Motor neuron (in vitro differentiated cells): ENCODE results near the gene A1BG. TPM values are rescaled to one million over a fixed set of nuclear protein-coding genes. Genes with fewer than 3 reads are reported as not detected.

ENCODE experiments used
- ATAC-seq, 8 experiments: fragments of 200-7000 bp; cut with Tn5 transposase; replicated peaks in 6 of 8; 2 replicates each; pipeline ENCODE4 v1.8.0; 2021; ENCODE audit warnings: mild to moderate bottlenecking in 8 of 8, moderate library complexity in 8 of 8
- H3K27ac ChIP-seq, 2 donors: fragments of 250-450 bp; sonication (Bioruptor Pico); 2 replicates each; pipeline ENCODE4 v1.9.0; 2021; ENCODE audit warnings: antibody characterized with exemption in 2 of 2, mild to moderate bottlenecking in 2 of 2, moderate library complexity in 1 of 2
- H3K4me1 ChIP-seq, 2 donors: fragments of 250-450 bp; sonication (Bioruptor Pico); replicated peaks in 1 of 2; 2 replicates each; pipeline ENCODE4 v1.6.1; 2021; ENCODE audit warnings: antibody characterized with exemption in 2 of 2, mild to moderate bottlenecking in 2 of 2, moderate library complexity in 1 of 2
- H3K4me3 ChIP-seq, 5 donors: fragments of 250-450 bp; sonication (Bioruptor Pico); 2 replicates each; pipeline ENCODE4 v1.9.0; 2021; ENCODE audit warnings: antibody characterized with exemption in 5 of 5, mild to moderate bottlenecking in 5 of 5, moderate library complexity in 4 of 5
- WGBS, 10 experiments: fragments of 450-650 bp; shearing (Covaris generic); methylation state at CpG; one replicate each; pipeline ENCODE4 v1.0.0; 2022; 5-methylcytosine and 5-hydroxymethylcytosine counted together
- in situ Hi-C, 9 experiments: fragments of 400-800 bp; cut with MboI; loops; one replicate each; pipeline ENCODE4 v1.15.0; 2021; ENCODE audit warnings: low sequenced_read_pairs in 9 of 9, low pct_unique_long_range_greater_than_20kb in 2 of 9; ENCODE audit not compliant: unreplicated experiment in 9 of 9
- total RNA-seq, 8 experiments: library from RNA; unstranded; fragments of 300-600 nt; gene quantifications; 2 replicates each; pipeline versions ENCODE4 v1.2.3 to v1.2.4, GENCODE V29; 2022

The A1BG gene
- total RNA-seq, 8 experiments from 2014 or later: 4.4 to 84.0 (median 63.6) TPM; not detected in 1

GRCh38 chr19:58364146-58364545 lies 10.9 kb upstream of the A1BG start:
- no peak for ATAC-seq
- Histone ChIP-seq H3K27ac (no peak overlapping the region), H3K4me3 (no peak overlapping the region), H3K4me1 (peaks cover 5 to 8% of the 10 kb centered on the region in 2 donors)
- WGBS, 10 experiments: 48 to 100% (median 97%) methylated on average over 1 to 4 of the region's 5 CpGs; no CpG with 5 or more reads in 2 of the 10 experiments
- in situ Hi-C loops: no loop called here

DNA sequence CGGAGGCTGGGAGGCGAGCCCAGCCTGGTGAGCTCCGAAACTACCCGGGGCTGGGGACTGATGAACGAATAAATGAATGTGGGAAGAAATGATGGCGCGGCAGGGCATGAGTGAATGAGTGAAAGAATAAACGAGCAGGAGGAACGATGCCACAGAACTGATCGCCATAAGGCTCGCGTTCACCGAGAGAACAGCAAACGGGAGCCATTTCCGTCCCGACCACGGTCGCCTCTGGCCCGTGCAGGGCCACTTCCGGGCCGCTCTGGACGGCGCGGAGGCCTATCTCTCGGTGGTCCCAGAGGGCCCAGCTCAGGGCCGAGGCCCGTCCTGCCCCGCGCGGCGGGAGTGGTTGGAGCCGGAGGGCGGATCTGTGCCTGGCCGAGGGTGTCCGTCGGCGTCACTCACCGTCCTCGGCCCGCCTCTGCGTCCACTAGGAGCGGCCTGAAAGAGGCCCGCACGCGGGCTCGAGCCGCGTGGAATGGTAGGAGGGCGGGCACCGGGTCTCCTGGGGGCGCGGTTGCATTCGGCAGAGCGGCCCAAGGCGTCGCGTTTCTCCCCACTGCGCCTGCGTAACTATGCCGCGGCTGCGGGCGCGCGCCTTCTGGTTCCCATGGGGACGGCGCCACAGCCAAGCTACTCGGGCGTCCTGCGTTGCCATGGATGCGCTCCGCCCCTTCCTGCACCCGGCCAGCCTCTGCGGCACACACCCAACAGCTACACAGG lies 9.1 kb upstream of the A1BG start, which contains the start of gene ZNF497:
ZNF497 (minus strand) TSS at position 480 of the 723 bp plus-strand sequence. CDS start 5,116 bp downstream, outside the sequence.
- H3K27ac ChIP-seq: peak within 1 kb of the TSS; percentile 95
- peak; percentile 86 to 93 (median 92) for ATAC-seq
- peak within 1 kb of the TSS; percentile 48 to 81 (median 68) for H3K4me3 ChIP-seq
- WGBS, 10 experiments: 0% methylated on average over 1 to 11 of the region's 74 CpGs; no CpG with 5 or more reads in 6 of the 10 experiments
- peaks cover 8 to 10% of the 10 kb centered on the region in 2 donors for H3K4me1 ChIP-seq
- in situ Hi-C loops: no loop called here

- in situ Hi-C loops: no loop called here
- 0 to 6% (median 2%) methylated on average over 2 to 17 of the region's 28 CpGs; no CpG with 5 or more reads in 6 of the 10 experiments for WGBS, 10 experiments
- peaks cover 8 to 10% of the 10 kb centered on the region in 2 donors for H3K4me1 ChIP-seq
- H3K27ac ChIP-seq: peak overlapping the region; percentile 95
- peak; percentile 9 to 33 (median 18) for ATAC-seq
- peak overlapping the region; percentile 48 to 81 (median 68) for H3K4me3 ChIP-seq
These were observed 8.6 kb upstream of the A1BG start for GRCh38 chr19:58361900-58362271.

DNA sequence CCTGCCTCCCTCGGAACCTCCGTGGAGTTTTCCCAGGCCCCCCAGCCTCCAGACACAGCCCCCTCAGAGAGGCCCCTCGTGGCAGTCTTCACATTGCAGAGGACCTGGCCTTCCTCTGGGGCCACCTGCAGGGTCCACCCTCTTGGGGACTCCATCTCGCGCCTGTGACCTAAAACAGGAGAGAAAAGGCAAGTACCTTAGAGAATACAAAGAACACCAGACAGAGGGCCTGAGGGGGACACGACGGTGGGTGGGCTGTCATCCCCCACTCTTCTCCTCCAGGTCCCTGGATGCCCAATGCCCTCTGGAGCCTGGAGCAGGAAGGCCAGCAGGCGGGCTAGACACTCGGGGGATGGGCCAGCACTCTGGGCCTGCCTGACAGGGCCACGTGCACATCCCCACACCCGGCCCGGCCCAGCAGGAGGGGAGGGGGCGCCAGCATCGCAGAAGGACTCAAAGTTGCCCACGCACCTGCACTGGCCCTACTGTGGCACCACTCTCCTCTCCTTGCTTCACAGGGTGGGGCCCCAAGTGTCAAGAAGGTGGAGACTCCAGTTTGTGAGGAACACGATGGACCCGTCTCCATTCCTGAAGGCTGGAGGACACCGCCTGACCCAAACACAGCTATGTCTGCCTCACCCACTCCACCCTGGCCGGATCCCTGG lies 4.3 kb upstream of the A1BG start:
- H3K27ac ChIP-seq: no peak overlapping the region
- no peak overlapping the region for H3K4me3 ChIP-seq
- 40 to 100% (median 66%) methylated on average over 1 to 6 of the region's 19 CpGs; no CpG with 5 or more reads in 6 of the 10 experiments for WGBS, 10 experiments
- H3K4me1 ChIP-seq: peaks cover 8 to 10% of the 10 kb centered on the region in 2 donors
- in situ Hi-C loops: no loop called here
- no peak for ATAC-seq

- Histone ChIP-seq H3K4me3 (no peak overlapping the region), H3K27ac (no peak overlapping the region), H3K4me1 (peaks cover 8 to 10% of the 10 kb centered on the region in 2 donors)
- ATAC-seq: peak in 2 of 8 experiments; percentile 32 to 34
- in situ Hi-C loops: no loop called here
- WGBS, 10 experiments: 0 to 100% (median 70%) methylated on average over 1 to 3 of the region's 75 CpGs; no CpG with 5 or more reads in 6 of the 10 experiments
These were observed 3.6 kb upstream of the A1BG start for GRCh38 chr19:58356766-58357480.

GRCh38 chr19:58355908-58356765 lies 2.8 kb upstream of the A1BG start:
- in situ Hi-C loops: no loop called here
- H3K27ac ChIP-seq: no peak overlapping the region
- WGBS, 10 experiments: 4 to 100% (median 84%) methylated on average over 1 to 23 of the region's 94 CpGs; no CpG with 5 or more reads in 5 of the 10 experiments
- peak in 2 of 8 experiments; percentile 41 to 70 for ATAC-seq
- H3K4me3 ChIP-seq: no peak overlapping the region
- H3K4me1 ChIP-seq: peaks cover 3 to 6% of the 10 kb centered on the region in 2 donors

DNA sequence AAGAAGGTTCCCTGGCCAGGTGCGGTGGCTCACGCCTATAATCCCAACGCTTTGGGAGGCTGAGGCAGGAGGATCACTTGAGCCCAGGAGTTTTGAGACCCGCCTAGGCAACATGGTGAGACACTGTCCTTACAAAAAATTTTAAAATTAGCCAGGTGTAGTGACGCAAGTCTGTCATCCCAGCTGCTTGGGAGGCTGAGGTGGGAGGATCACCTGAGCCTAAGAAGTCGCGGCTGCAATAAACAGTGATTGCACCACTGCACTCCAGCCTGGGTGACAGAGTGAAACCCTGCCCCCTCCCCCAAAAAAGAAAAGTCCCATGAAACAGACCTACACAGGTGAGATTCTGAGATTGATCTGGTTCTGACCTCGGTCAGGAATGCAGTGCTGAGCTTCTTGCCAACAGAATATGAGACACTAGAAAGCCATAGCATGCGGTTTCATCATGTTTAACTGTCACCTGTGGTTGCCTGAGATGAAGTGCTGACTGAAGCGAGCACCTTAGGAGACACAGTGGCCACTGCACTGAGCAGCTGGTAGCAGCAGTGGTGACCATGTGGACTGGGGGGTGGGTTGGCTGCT lies 2.0 kb upstream of the A1BG start:
- whole genome bisulfite sequencing, 10 experiments: 40 to 100% (median 93%) methylated on average over 1 to 5 of the region's 10 CpGs; no CpG with 5 or more reads in 2 of the 10 experiments
- ATAC-seq: no peak
- Histone ChIP-seq H3K4me1 (peaks cover 0 to 5% of the 10 kb centered on the region in 2 donors), H3K27ac (no peak overlapping the region), H3K4me3 (no peak overlapping the region)
- in situ Hi-C loops: no loop called here

DNA sequence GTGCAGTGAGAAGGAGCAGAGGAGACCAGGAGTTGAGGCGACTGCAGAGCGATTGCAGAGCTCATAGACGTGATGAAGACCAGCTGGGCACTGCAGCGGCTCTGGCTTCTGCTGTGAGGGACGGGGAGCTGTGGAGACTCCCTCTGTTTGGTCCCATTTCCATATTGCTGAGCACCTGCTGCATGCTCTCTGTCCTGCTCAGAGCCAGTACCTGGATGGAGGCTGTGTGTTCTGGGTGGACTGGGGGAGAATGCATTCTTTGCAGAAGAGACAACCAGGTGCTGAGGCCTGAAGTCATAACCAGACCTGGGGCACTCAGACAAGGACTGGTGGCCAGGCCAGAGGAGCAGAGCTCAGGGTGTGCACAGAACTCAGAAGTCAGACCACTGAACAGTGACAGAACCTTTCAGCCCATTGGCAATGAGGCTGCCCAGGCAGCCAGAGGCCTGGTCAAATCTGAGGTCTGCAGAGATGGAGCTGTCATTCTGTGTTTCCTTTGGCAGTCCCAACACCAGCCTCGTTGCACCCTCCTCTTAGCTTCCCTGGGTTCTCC lies 1.3 kb upstream of the A1BG start:
- H3K27ac ChIP-seq: no peak overlapping the region
- ATAC-seq: no peak
- WGBS, 10 experiments: 29 to 100% (median 38%) methylated on average over 1 to 3 of the region's 6 CpGs; no CpG with 5 or more reads in 6 of the 10 experiments
- in situ Hi-C loops: no loop called here
- peaks cover 0 to 5% of the 10 kb centered on the region in 2 donors for H3K4me1 ChIP-seq
- no peak overlapping the region for H3K4me3 ChIP-seq

- 61 to 92% (median 90%) methylated on average over 2 to 6 of the region's 15 CpGs; no CpG with 5 or more reads in 6 of the 10 experiments for WGBS, 10 experiments
- Histone ChIP-seq H3K4me3 (no peak overlapping the region), H3K27ac (no peak overlapping the region), H3K4me1 (peaks cover 0 to 5% of the 10 kb centered on the region in 2 donors)
- in situ Hi-C loops: no loop called here
- ATAC-seq: no peak
These were observed 605 bp upstream of the A1BG start for GRCh38 chr19:58353717-58354477.

GRCh38 chr19:58351990-58352755 lies 1.1 kb downstream of the A1BG start:
- Histone ChIP-seq H3K27ac (no peak overlapping the region), H3K4me1 (peaks cover 0 to 5% of the 10 kb centered on the region in 2 donors), H3K4me3 (no peak overlapping the region)
- in situ Hi-C loops: no loop called here
- ATAC-seq: no peak
- 33 to 92% (median 68%) methylated on average over 3 to 12 of the region's 23 CpGs; no CpG with 5 or more reads in 4 of the 10 experiments for WGBS, 10 experiments

- no peak overlapping the region for H3K4me3 ChIP-seq
These were observed 1.8 kb downstream of the A1BG start for GRCh38 chr19:58351558-58351878.

More at GRCh38 chr19:58351558-58351878, 1.8 kb downstream of the A1BG start:
- ATAC-seq: no peak
- in situ Hi-C loops: no loop called here
- Histone ChIP-seq H3K4me1 (peaks cover 0 to 5% of the 10 kb centered on the region in 2 donors), H3K27ac (no peak overlapping the region)
- WGBS, 10 experiments: 57 to 100% (median 90%) methylated on average over 1 to 6 of the region's 9 CpGs; no CpG with 5 or more reads in 5 of the 10 experiments
